H9 (cell line): Measurements from ENCODE around the gene FNDC3B. TPM values are rescaled to one million over a fixed set of nuclear protein-coding genes. Genes with fewer than 3 reads are reported as not detected.

ENCODE experiments used
- DNase-seq: peaks from one replicate; pipeline ENCODE4 v3.0.0-alpha.2; 2017
- H2AFZ ChIP-seq: one replicate; pipeline ENCODE4 v1.6.1; 2013; ENCODE audit warnings: mild to moderate bottlenecking, low read length, control low read depth, moderate library complexity
- H2AK5ac ChIP-seq: 2 replicates; pipeline ENCODE4 v1.6.1; 2013; ENCODE audit warnings: low read length, control low read depth, mixed read lengths; ENCODE audit not compliant: insufficient read length
- H2BK120ac ChIP-seq: one replicate; pipeline ENCODE4 v1.6.1; 2013; ENCODE audit warnings: low read depth, mild to moderate bottlenecking, low read length, control low read depth, inconsistent platforms; ENCODE audit not compliant: poor library complexity, severe bottlenecking
- H2BK12ac ChIP-seq: 2 replicates; pipeline ENCODE4 v1.6.1; 2013; ENCODE audit warnings: low read length, control low read depth, mixed read lengths, low read depth; ENCODE audit not compliant: insufficient read length
- H2BK15ac ChIP-seq: 2 replicates; pipeline ENCODE4 v1.6.1; 2013; ENCODE audit warnings: low read depth, low read length, control low read depth
- H2BK20ac ChIP-seq: one replicate; pipeline ENCODE4 v1.6.1; 2013; ENCODE audit warnings: low read depth, mild to moderate bottlenecking, low read length, control low read depth, inconsistent platforms; ENCODE audit not compliant: poor library complexity, severe bottlenecking
- H2BK5ac ChIP-seq: 2 replicates; pipeline ENCODE4 v1.6.1; 2013; ENCODE audit warnings: low read length, control low read depth, mixed read lengths; ENCODE audit not compliant: insufficient read length
- H3K14ac ChIP-seq: 2 replicates; pipeline ENCODE4 v1.6.1; 2013; ENCODE audit warnings: low read length, control low read depth; ENCODE audit not compliant: insufficient read depth
- H3K18ac ChIP-seq: 2 replicates; pipeline ENCODE4 v1.6.1; 2013; ENCODE audit warnings: low read depth, mild to moderate bottlenecking, mixed read lengths, low read length, control low read depth; ENCODE audit not compliant: insufficient read length
- H3K23ac ChIP-seq: 2 replicates; pipeline ENCODE4 v1.6.1; 2013; ENCODE audit warnings: low read length, control low read depth, mixed read lengths, low read depth; ENCODE audit not compliant: insufficient read length
- H3K23me2 ChIP-seq: 2 replicates; pipeline ENCODE4 v1.6.1; 2013; ENCODE audit warnings: low read depth, mild to moderate bottlenecking, mixed read lengths, low read length, control low read depth; ENCODE audit not compliant: insufficient read length, poor library complexity, severe bottlenecking
- H3K27ac ChIP-seq: 2 replicates; pipeline ENCODE4 v1.5.1; 2013; ENCODE audit warnings: low read length, control low read depth, mixed read lengths, low read depth; ENCODE audit not compliant: insufficient read length
- H3K27me3 ChIP-seq: 2 replicates; pipeline ENCODE4 v1.6.1; 2013; ENCODE audit warnings: low read length, control low read depth, inconsistent platforms; ENCODE audit not compliant: insufficient read depth
- H3K4ac ChIP-seq: 2 replicates; pipeline ENCODE4 v1.6.1; 2013; ENCODE audit warnings: low read depth, mild to moderate bottlenecking, control low read depth, inconsistent platforms, low read length, moderate library complexity
- H3K4me1 ChIP-seq: 2 replicates; pipeline ENCODE4 v1.6.1; 2013; ENCODE audit warnings: low read length, control low read depth, inconsistent platforms; ENCODE audit not compliant: insufficient read depth
- H3K4me2 ChIP-seq: 2 replicates; pipeline ENCODE4 v1.6.1; 2013; ENCODE audit warnings: low read length, control low read depth, mixed read lengths; ENCODE audit not compliant: insufficient read length, insufficient read depth
- H3K56ac ChIP-seq: 2 replicates; pipeline ENCODE4 v1.6.1; 2013; ENCODE audit warnings: low read depth, mild to moderate bottlenecking, mixed read lengths, low read length, control low read depth; ENCODE audit not compliant: insufficient read length
- H3K79me1 ChIP-seq: 2 replicates; pipeline ENCODE4 v1.6.1; 2013; ENCODE audit warnings: low read depth, mild to moderate bottlenecking, moderate library complexity, low read length, control low read depth, inconsistent platforms; ENCODE audit not compliant: insufficient read depth, poor library complexity, severe bottlenecking
- H3K79me2 ChIP-seq: 2 replicates; pipeline ENCODE4 v1.6.1; 2013; ENCODE audit warnings: low read length, control low read depth, inconsistent platforms; ENCODE audit not compliant: insufficient read depth
- H3K9ac ChIP-seq: 2 replicates; pipeline ENCODE4 v1.6.1; 2013; ENCODE audit warnings: low read length, control low read depth, mixed read lengths; ENCODE audit not compliant: insufficient read length; ENCODE audit errors: extremely low read depth
- H3K9me3 ChIP-seq: one replicate; pipeline ENCODE4 v1.6.1; 2013; ENCODE audit warnings: low read depth, low read length, inconsistent platforms; ENCODE audit not compliant: control insufficient read depth
- H3T11ph ChIP-seq: one replicate; pipeline ENCODE4 v1.6.1; 2013; ENCODE audit warnings: mild to moderate bottlenecking, low read length, control low read depth, inconsistent platforms
- H4K20me1 ChIP-seq: one replicate; pipeline ENCODE4 v1.6.1; 2013; ENCODE audit not compliant: control insufficient read depth, insufficient read length, insufficient read depth
- H4K5ac ChIP-seq: 2 replicates; pipeline ENCODE4 v1.6.1; 2013; ENCODE audit warnings: low read depth, mild to moderate bottlenecking, mixed read lengths, low read length, control low read depth; ENCODE audit not compliant: insufficient read length
- H4K8ac ChIP-seq: replicated peaks from 2 replicates; pipeline ENCODE4 v1.6.1; 2013; ENCODE audit warnings: low read length, control low read depth, mixed read lengths, low read depth; ENCODE audit not compliant: insufficient read length
- H4K91ac ChIP-seq: 2 replicates; pipeline ENCODE4 v1.6.1; 2013; ENCODE audit warnings: low read depth, mild to moderate bottlenecking, moderate library complexity, mixed read lengths, low read length, control low read depth; ENCODE audit not compliant: insufficient read length
- H3K27ac Mint-ChIP-seq, 3 experiments: 2 replicates in 2 of 3; 3 replicates in 1 of 3; pipeline ENCODE4 v1.8.0; 2020 to 2021; ENCODE audit warnings: mixed read lengths in 3 of 3, mild to moderate bottlenecking in 1 of 3, moderate library complexity in 1 of 3
- H3K27me3 Mint-ChIP-seq: 2 replicates; pipeline ENCODE4 v1.8.0; 2021; ENCODE audit warnings: low read depth, mild to moderate bottlenecking, moderate library complexity, mixed read lengths
- H3K36me3 Mint-ChIP-seq, 3 experiments: 2 replicates in 2 of 3; 3 replicates in 1 of 3; pipeline ENCODE4 v1.8.0; 2020 to 2021; ENCODE audit warnings: low read depth in 3 of 3, mixed read lengths in 3 of 3; ENCODE audit not compliant: insufficient read depth in 1 of 3
- H3K4me1 Mint-ChIP-seq, 2 experiments: 2 replicates each; pipeline ENCODE4 v1.8.0; 2020; ENCODE audit warnings: mixed read lengths in 2 of 2
- H3K4me3 Mint-ChIP-seq, 2 experiments: 2 replicates in 1 of 2; 3 replicates in 1 of 2; pipeline ENCODE4 v1.8.0; 2020 to 2021; ENCODE audit warnings: mild to moderate bottlenecking in 2 of 2, mixed read lengths in 2 of 2, moderate library complexity in 1 of 2
- H3K9me3 Mint-ChIP-seq, 2 experiments: 2 replicates in 1 of 2; 3 replicates in 1 of 2; pipeline ENCODE4 v1.8.0; 2020; ENCODE audit warnings: mild to moderate bottlenecking in 2 of 2, mixed read lengths in 2 of 2, moderate library complexity in 1 of 2
- CTCF ChIP-seq: fragments of 200-600 bp; sonication (generic); conservative IDR thresholded peaks from 3 replicates; pipeline ENCODE4 v1.8.0; 2021; ENCODE audit warnings: antibody characterized with exemption, mild to moderate bottlenecking
- WGBS: extraction: QIAGEN DNeasy Blood & Tissue Kit; methylation state at CpG from one replicate; pipeline ENCODE4 v1.1.7; 2013; ENCODE audit warnings: missing lambda C conversion rate, low lambda C conversion rate, mixed read lengths; ENCODE audit not compliant: insufficient read length; ENCODE audit errors: extremely low coverage; 5-methylcytosine and 5-hydroxymethylcytosine counted together
- total RNA-seq: library from RNA; stranded (reverse); gene quantifications from 2 replicates; pipeline ENCODE4 v1.2.1, GENCODE V29; 2021

The FNDC3B gene
- total RNA-seq, 1 experiment from 2014 or later = 43.8 TPM

GRCh38 chr3:172410702-172411477, 371.5 kb downstream of the FNDC3B start:
- Histone ChIP-seq H3K4me2 (no peak overlapping the region), H2BK5ac (no peak overlapping the region), H3K18ac (no peak overlapping the region), H3K23ac (no peak overlapping the region), H3K4ac (no peak overlapping the region), H3K9me3 (no peaks in the 10 kb centered on the region), H3T11ph (no peak overlapping the region), H2AFZ (no peak overlapping the region), H2BK120ac (no peak overlapping the region), H4K91ac (no peak overlapping the region), H2AK5ac (no peak overlapping the region), H3K14ac (no peak overlapping the region; the same call in 1 of the 2 replicates), H3K23me2 (no peaks in the 10 kb centered on the region), H2BK20ac (no peak overlapping the region), H3K9ac (no peak overlapping the region), H2BK15ac (no peak overlapping the region), H3K79me2 (no peaks in the 10 kb centered on the region), H3K56ac (no peak overlapping the region), H4K20me1 (no peaks in the 10 kb centered on the region), H3K27ac (no peak overlapping the region), H4K5ac (no peak overlapping the region), H4K8ac (no peak overlapping the region), H3K27me3 (no peaks in the 10 kb centered on the region), H2BK12ac (no peak overlapping the region), H3K79me1 (no peaks in the 10 kb centered on the region), H3K4me1 (no peaks in the 10 kb centered on the region)
- WGBS = no CpG with 5 or more reads among the region's 13 CpGs
- Mint-ChIP-seq H3K9me3 (no peaks in the 10 kb centered on the region), H3K27ac (no peak overlapping the region), H3K4me1 (no peaks in the 10 kb centered on the region), H3K27me3 (no peaks in the 10 kb centered on the region), H3K36me3 (no peaks in the 10 kb centered on the region), H3K4me3 (no peak overlapping the region)
- no peak for TF ChIP-seq CTCF
- no peak for DNase-seq
